Measurements from ENCODE around the gene CECR2.

DNA sequence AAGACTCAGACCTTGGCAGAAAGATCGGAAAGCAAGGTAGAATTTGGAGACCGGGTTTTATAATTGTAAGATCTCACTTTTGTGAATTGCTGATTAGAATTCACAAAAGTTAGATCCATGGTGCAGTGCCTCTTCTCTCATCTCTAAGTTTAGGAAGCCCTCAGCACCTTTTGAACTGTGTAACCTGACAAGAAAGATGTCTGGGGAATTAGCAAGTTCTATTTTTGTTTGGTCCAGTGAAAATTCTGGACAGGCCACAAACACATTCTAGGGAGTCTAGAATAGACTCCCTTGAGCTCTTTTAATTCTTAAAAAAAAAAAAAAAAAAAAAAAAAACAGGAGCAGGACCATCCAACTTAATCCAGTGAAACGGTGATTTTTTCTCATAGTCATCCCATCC, 66.1 kb downstream of the CECR2 start:
- TF ChIP-seq, protein P1, sequence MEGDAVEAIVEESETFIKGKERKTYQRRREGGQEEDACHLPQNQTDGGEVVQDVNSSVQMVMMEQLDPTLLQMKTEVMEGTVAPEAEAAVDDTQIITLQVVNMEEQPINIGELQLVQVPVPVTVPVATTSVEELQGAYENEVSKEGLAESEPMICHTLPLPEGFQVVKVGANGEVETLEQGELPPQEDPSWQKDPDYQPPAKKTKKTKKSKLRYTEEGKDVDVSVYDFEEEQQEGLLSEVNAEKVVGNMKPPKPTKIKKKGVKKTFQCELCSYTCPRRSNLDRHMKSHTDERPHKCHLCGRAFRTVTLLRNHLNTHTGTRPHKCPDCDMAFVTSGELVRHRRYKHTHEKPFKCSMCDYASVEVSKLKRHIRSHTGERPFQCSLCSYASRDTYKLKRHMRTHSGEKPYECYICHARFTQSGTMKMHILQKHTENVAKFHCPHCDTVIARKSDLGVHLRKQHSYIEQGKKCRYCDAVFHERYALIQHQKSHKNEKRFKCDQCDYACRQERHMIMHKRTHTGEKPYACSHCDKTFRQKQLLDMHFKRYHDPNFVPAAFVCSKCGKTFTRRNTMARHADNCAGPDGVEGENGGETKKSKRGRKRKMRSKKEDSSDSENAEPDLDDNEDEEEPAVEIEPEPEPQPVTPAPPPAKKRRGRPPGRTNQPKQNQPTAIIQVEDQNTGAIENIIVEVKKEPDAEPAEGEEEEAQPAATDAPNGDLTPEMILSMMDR (conservative IDR thresholded peaks at IDR 0.05 in 1 of 2, IDR thresholded peaks at IDR 0.05 in 1 of 2; ENCODE audit: extremely low read depth in 1 of 2, insufficient read depth in 1 of 2, low read depth in 1 of 2, low read length in 2 of 2) = no peak
- TF ChIP-seq EZH2 (IDR thresholded peaks at IDR 0.05; ENCODE audit: borderline replicate concordance, low read length) = no peak
